HCT116 (cell line): ENCODE results near the gene MT2A. TPM values are rescaled to one million over a fixed set of nuclear protein-coding genes. Genes with fewer than 3 reads are reported as not detected.
"Not testable (repeated sequence)": the region's sequence is repeated elsewhere in the genome, so short reads cannot be mapped to it uniquely, and the experiment has no call there.

Experiments used
- ATAC-seq: fragments of 200-7000 bp; cut with Tn5 transposase; 2 replicates; pipeline ENCODE4 v1.9.1; 2020; ENCODE audit warnings: mild to moderate bottlenecking, moderate library complexity
- BruUV-seq: library from RNA; stranded (reverse); fragments of 400-500 nt; replicated peaks from 2 replicates; lab custom pipeline; 2021; lab: Mats Ljungman, UMichigan
- CTCF ChIA-PET: fragments of 300-600 bp; sonication (Branson Sonifier 250); formaldehyde crosslinking; loops from one replicate; lab custom pipeline; 2021; ENCODE audit warnings: antibody characterized with exemption; lab: Charles Lee
- POLR2A ChIA-PET: fragments of 300-600, 350-600 bp; sonication (Branson Sonifier 250); formaldehyde crosslinking; loops from one replicate; lab custom pipeline; 2021; ENCODE audit warnings: antibody characterized with exemption; lab: Charles Lee
- RAD21 ChIA-PET, 2 experiments: fragments of 300-600 bp; sonication (Branson Sonifier 250); formaldehyde crosslinking; loops; one replicate each; lab custom pipeline; 2023; ENCODE audit warnings: low total read pairs in 2 of 2; ENCODE audit not compliant: uncharacterized antibody in 2 of 2, unreplicated experiment in 2 of 2, low non-redundant PET in 1 of 2; lab: Charles Lee
- DNase-seq: peaks from one replicate; pipeline ENCODE4 v3.0.0-alpha.2; 2010; ENCODE audit warnings: low read depth, low spot score
- H2AFZ ChIP-seq: fragments of 200-600 bp; shearing (Covaris generic), sonication (generic); 2 replicates; pipeline ENCODE4 v1.6.1; 2017; ENCODE audit warnings: low read depth, mixed run types, mixed read lengths, antibody characterized with exemption, low read length; ENCODE audit not compliant: poor library complexity, severe bottlenecking
- H3K27ac ChIP-seq: 2 replicates; pipeline ENCODE4 v1.5.1; 2012; ENCODE audit warnings: low read depth, low read length
- H3K27me3 ChIP-seq: fragments of 200-600 bp; sonication (generic); 2 replicates; pipeline ENCODE4 v1.6.1; 2016; ENCODE audit warnings: mixed run types, low read length, mixed read lengths; ENCODE audit not compliant: insufficient read depth
- H3K36me3 ChIP-seq, 2 experiments: fragments of 200-500 bp in 1 of 2; fragments of 200-600 bp in 1 of 2; sonication (Bioruptor generic) in 1 of 2; sonication (generic) in 1 of 2; 2 replicates each; pipeline versions ENCODE4 v1.5.1 to v1.6.1; 2014 to 2016; ENCODE audit warnings: low read length in 2 of 2, inconsistent platforms in 1 of 2, mixed read lengths in 1 of 2, mixed run types in 1 of 2; ENCODE audit not compliant: insufficient read depth in 2 of 2, control insufficient read depth in 1 of 2
- H3K4me1 ChIP-seq, 2 experiments: fragments of 200-600 bp in 1 of 2; sonication (generic) in 1 of 2; 2 replicates each; pipeline versions ENCODE4 v1.5.1 to v1.6.1; 2012 to 2017; ENCODE audit warnings: low read length in 2 of 2, inconsistent platforms in 1 of 2, mild to moderate bottlenecking in 1 of 2, mixed read lengths in 1 of 2, mixed run types in 1 of 2, moderate library complexity in 1 of 2; ENCODE audit not compliant: insufficient read depth in 2 of 2, control insufficient read depth in 1 of 2
- H3K4me2 ChIP-seq: fragments of 200-600 bp; sonication (generic); 2 replicates; pipeline ENCODE4 v1.6.1; 2017; ENCODE audit warnings: mixed run types, low read length, mixed read lengths
- H3K4me3 ChIP-seq, 2 experiments: fragments of 200-600 bp in 1 of 2; sonication (generic) in 1 of 2; replicated peaks in 1 of 2; 2 replicates each; pipeline ENCODE4 v1.5.1; 2011 to 2016; ENCODE audit warnings: low read length in 2 of 2, control low read depth in 1 of 2, low read depth in 1 of 2, mild to moderate bottlenecking in 1 of 2, mixed read lengths in 1 of 2, mixed run types in 1 of 2
- H3K79me2 ChIP-seq: fragments of 200-600 bp; sonication (generic); 2 replicates; pipeline ENCODE4 v1.6.1; 2017; ENCODE audit warnings: mild to moderate bottlenecking, mixed run types, low read length, moderate library complexity, mixed read lengths; ENCODE audit not compliant: insufficient read depth
- H3K9ac ChIP-seq: fragments of 200-600 bp; sonication (generic); 2 replicates; pipeline ENCODE4 v1.6.1; 2016; ENCODE audit warnings: low read length, mixed read lengths
- H3K9me2 ChIP-seq: fragments of 200-600 bp; sonication (generic), shearing (Covaris generic); 2 replicates; pipeline ENCODE4 v1.6.1; 2017; ENCODE audit warnings: mixed run types, mild to moderate bottlenecking, moderate library complexity; ENCODE audit not compliant: insufficient read depth
- H3K9me3 ChIP-seq, 2 experiments: fragments of 200-500 bp in 1 of 2; fragments of 200-600 bp in 1 of 2; sonication (Bioruptor generic) in 1 of 2; sonication (generic) in 1 of 2; 2 replicates each; pipeline ENCODE4 v1.6.1; 2014 to 2017; ENCODE audit warnings: low read length in 2 of 2, mixed read lengths in 2 of 2, inconsistent platforms in 1 of 2, low read depth in 1 of 2, mild to moderate bottlenecking in 1 of 2, mixed run types in 1 of 2, moderate library complexity in 1 of 2; ENCODE audit not compliant: control insufficient read depth in 1 of 2, insufficient read depth in 1 of 2
- H4K20me1 ChIP-seq: fragments of 200-600 bp; sonication (generic), shearing (Covaris generic); 2 replicates; pipeline ENCODE4 v1.6.1; 2017; ENCODE audit warnings: mixed run types, mild to moderate bottlenecking, moderate library complexity; ENCODE audit not compliant: insufficient read depth
- intact Hi-C: fragments of 100-400 bp; cut with micrococcal nuclease; formaldehyde crosslinking; loops from 2 replicates; pipeline ENCODE4 v1.10.0; 2022
- total RNA-seq: library from RNA; stranded (reverse); gene quantifications from one replicate; pipeline ENCODE4 v1.2.1, GENCODE V29; 2021; ENCODE audit not compliant: unreplicated experiment

MT2A gene
- total RNA-seq, 1 experiment from 2014 or later, result 710 TPM

- H3K9me2 ChIP-seq, H3K9ac ChIP-seq, BruUV-seq, H4K20me1 ChIP-seq, H3K4me2 ChIP-seq, ATAC-seq, H3K36me3 ChIP-seq, intact Hi-C loops, RAD21 ChIA-PET, H3K27me3 ChIP-seq, H3K27ac ChIP-seq, H3K9me3 ChIP-seq, H3K4me3 ChIP-seq, H2AFZ ChIP-seq, DNase-seq: not testable (repeated sequence)
- CTCF ChIA-PET, result interaction anchor here (1.5 kb wide), 1 partner anchor 80 kb away, joined by 5 read pairs; no protein-coding TSS in a partner anchor
- POLR2A ChIA-PET, result interaction anchor here (9.4 kb wide), 1 partner anchor 12 kb away, joined by 344 read pairs; the partner anchor contains the start of gene MT2A
- peaks cover 11% of the 10 kb centered on the region for H3K79me2 ChIP-seq
- peaks cover 6 to 27% of the 10 kb centered on the region in 2 experiments for H3K4me1 ChIP-seq
Measured at GRCh38 chr16:56621665-56622445, 13.5 kb downstream of the MT2A start.

- RAD21 ChIA-PET, H3K9ac ChIP-seq, H4K20me1 ChIP-seq, H3K9me3 ChIP-seq, H2AFZ ChIP-seq, BruUV-seq, H3K27ac ChIP-seq, H3K4me2 ChIP-seq, H3K36me3 ChIP-seq, DNase-seq, H3K27me3 ChIP-seq, H3K4me3 ChIP-seq, intact Hi-C loops, H3K9me2 ChIP-seq, ATAC-seq: not testable (repeated sequence)
- Histone ChIP-seq H3K79me2 (peaks cover 12% of the 10 kb centered on the region), H3K4me1 (peaks cover 11 to 36% of the 10 kb centered on the region in 2 experiments)
- CTCF ChIA-PET, result interaction anchor here (0.9 to 1.5 kb wide), 2 partner anchors 20 to 79 kb away, joined by 3 to 5 read pairs; no protein-coding TSS in a partner anchor
- POLR2A ChIA-PET, result interaction anchor here (9.4 kb wide), 1 partner anchor 13 kb away, joined by 344 read pairs; the partner anchor contains the start of gene MT2A
Measured at GRCh38 chr16:56623184-56623583, 14.8 kb downstream of the MT2A start.
